Liver (tissue), 9 donors: ENCODE measurements around the gene MAP7D3. TPM values are rescaled to one million over a fixed set of nuclear protein-coding genes. Genes with fewer than 3 reads are reported as not detected.

Experiments used
- DNase-seq: peaks from one replicate; pipeline ENCODE4 v3.0.0-alpha.2; 2017; ENCODE audit warnings: low spot score
- H3K27ac ChIP-seq, 2 donors: one replicate each; pipeline ENCODE4 v1.7.0; 2013; ENCODE audit warnings: inconsistent platforms in 2 of 2, low read length in 2 of 2, control low read depth in 1 of 2, low read depth in 1 of 2, mild to moderate bottlenecking in 1 of 2
- H3K27me3 ChIP-seq, 4 donors: one replicate each; pipeline versions ENCODE4 v1.6.1 to v1.7.0; 2013; ENCODE audit warnings: low read length in 3 of 4, inconsistent platforms in 1 of 4, mild to moderate bottlenecking in 1 of 4, moderate library complexity in 1 of 4; ENCODE audit not compliant: control insufficient read depth in 4 of 4, insufficient read depth in 4 of 4
- H3K36me3 ChIP-seq, 4 donors: one replicate each; pipeline versions ENCODE4 v1.6.1 to v1.7.0; 2013; ENCODE audit warnings: low read length in 3 of 4, mild to moderate bottlenecking in 3 of 4, low read depth in 1 of 4, moderate library complexity in 1 of 4; ENCODE audit not compliant: control insufficient read depth in 4 of 4, insufficient read depth in 3 of 4
- H3K4me1 ChIP-seq, 4 donors: one replicate each; pipeline versions ENCODE4 v1.6.1 to v1.7.0; 2013; ENCODE audit warnings: low read length in 3 of 4, mild to moderate bottlenecking in 3 of 4, moderate library complexity in 1 of 4; ENCODE audit not compliant: control insufficient read depth in 4 of 4, insufficient read depth in 4 of 4
- H3K4me3 ChIP-seq, 3 donors: one replicate each; pipeline versions ENCODE4 v1.6.1 to v1.7.0; 2013; ENCODE audit warnings: low read length in 3 of 3, control low read depth in 1 of 3, low read depth in 1 of 3, mild to moderate bottlenecking in 1 of 3
- H3K9ac ChIP-seq, 2 donors: one replicate each; pipeline ENCODE4 v1.7.0; 2013; ENCODE audit warnings: low read length in 2 of 2, mild to moderate bottlenecking in 2 of 2, moderate library complexity in 2 of 2, control low read depth in 1 of 2, low read depth in 1 of 2
- H3K9me3 ChIP-seq, 4 donors: one replicate each; pipeline versions ENCODE4 v1.6.1 to v1.7.0; 2013; ENCODE audit warnings: low read length in 3 of 4; ENCODE audit not compliant: control insufficient read depth in 4 of 4
- ATF3 ChIP-seq: IDR thresholded peaks from 2 replicates; pipeline ENCODE4 v1.6.1; 2016; ENCODE audit warnings: antibody characterized with exemption
- CTCF ChIP-seq: fragments of 150-350 bp; IDR thresholded peaks from 2 replicates; pipeline ENCODE4 v1.5.1; 2017; ENCODE audit warnings: improper control_type of control experiment, low read depth, low read length; ENCODE audit not compliant: missing input control
- EGR1 ChIP-seq, 2 donors: IDR thresholded peaks; 2 replicates each; pipeline ENCODE4 v1.6.1; 2016 to 2018; ENCODE audit warnings: antibody characterized with exemption in 2 of 2, low read depth in 2 of 2
- FOXA1 ChIP-seq: IDR thresholded peaks from 2 replicates; pipeline ENCODE4 v1.6.1; 2016; ENCODE audit warnings: antibody characterized with exemption
- FOXA2 ChIP-seq: IDR thresholded peaks from 2 replicates; pipeline ENCODE4 v1.6.1; 2016; ENCODE audit warnings: antibody characterized with exemption
- GABPA ChIP-seq, 2 donors: IDR thresholded peaks in 1 of 2; conservative IDR thresholded peaks in 1 of 2; 2 replicates each; pipeline ENCODE4 v1.6.1; 2016; ENCODE audit warnings: antibody characterized with exemption in 2 of 2, mild to moderate bottlenecking in 1 of 2, moderate library complexity in 1 of 2
- HNF4A ChIP-seq, 2 donors: conservative IDR thresholded peaks; 2 replicates each; pipeline ENCODE4 v1.6.1; 2016; ENCODE audit warnings: antibody characterized with exemption in 2 of 2, mild to moderate bottlenecking in 2 of 2
- HNF4G ChIP-seq: IDR thresholded peaks from 2 replicates; pipeline ENCODE4 v1.6.1; 2016; ENCODE audit warnings: antibody characterized with exemption
- MAX ChIP-seq: IDR thresholded peaks from 2 replicates; pipeline ENCODE4 v1.6.1; 2016; ENCODE audit warnings: antibody characterized with exemption
- NR2F2 ChIP-seq: IDR thresholded peaks from 2 replicates; pipeline ENCODE4 v1.6.1; 2016; ENCODE audit warnings: antibody characterized with exemption
- RAD21 ChIP-seq, 2 donors: IDR thresholded peaks; 2 replicates each; pipeline ENCODE4 v1.6.1; 2016; ENCODE audit warnings: antibody characterized with exemption in 2 of 2, mild to moderate bottlenecking in 2 of 2
- REST ChIP-seq: IDR thresholded peaks from 2 replicates; pipeline ENCODE4 v1.6.1; 2016; ENCODE audit warnings: antibody characterized with exemption, mild to moderate bottlenecking
- RXRA ChIP-seq, 2 donors: IDR thresholded peaks; 2 replicates each; pipeline ENCODE4 v1.6.1; 2017 to 2018; ENCODE audit warnings: antibody characterized with exemption in 2 of 2, mild to moderate bottlenecking in 1 of 2
- SP1 ChIP-seq: IDR thresholded peaks from 2 replicates; pipeline ENCODE4 v1.6.1; 2018; ENCODE audit warnings: antibody characterized with exemption, mild to moderate bottlenecking
- TAF1 ChIP-seq: conservative IDR thresholded peaks from 2 replicates; pipeline ENCODE4 v1.6.1; 2016; ENCODE audit warnings: antibody characterized with exemption, mild to moderate bottlenecking
- YY1 ChIP-seq: IDR thresholded peaks from 2 replicates; pipeline ENCODE4 v1.6.1; 2016; ENCODE audit warnings: antibody characterized with exemption, mild to moderate bottlenecking
- ZBTB33 ChIP-seq: IDR thresholded peaks from 2 replicates; pipeline ENCODE4 v1.6.1; 2016; ENCODE audit warnings: antibody characterized with exemption
- WGBS: extraction: QIAGEN DNeasy Blood & Tissue Kit; methylation state at CpG from one replicate; pipeline ENCODE4 v1.1.7; 2013; 5-methylcytosine and 5-hydroxymethylcytosine counted together
- polyA plus RNA-seq, 2 donors: library from polyadenylated mRNA; stranded (reverse) in 1 of 2; unstranded in 1 of 2; fragments of 200-250 nt in 1 of 2; fragments of >200 nt in 1 of 2; fragmentation: Nextera tagmentation in 1 of 2; extraction: Ambion mirVana in 1 of 2; gene quantifications; one replicate each; pipeline versions ENCODE4 v1.2.1 to v1.2.3, GENCODE V29; 2013 to 2015
- total RNA-seq, 2 donors: library from RNA; depleted of rRNA; stranded (reverse); fragments of >200 nt; gene quantifications; one replicate each; pipeline ENCODE4 v1.2.3, GENCODE V29; 2014
- donor health status: healthy.
- donor health status: healthy.
- donor health status: healthy.
- donor health status: healthy.
- donor health status: healthy.

Gene MAP7D3
- total and polyA plus RNA-seq, 4 donors: 1.6 to 4.4 (median 3.1) TPM

- Histone ChIP-seq H3K27ac (no peak overlapping the region), H3K27me3 (no peaks in the 10 kb centered on the region), H3K9ac (no peak overlapping the region), H3K36me3 (no peaks in the 10 kb centered on the region), H3K4me3 (no peak overlapping the region), H3K4me1 (no peaks in the 10 kb centered on the region), H3K9me3 (no peaks in the 10 kb centered on the region)
- no peak for DNase-seq
- 92% methylated on average over 8 of the region's 8 CpGs for WGBS
- no peak for TF ChIP-seq ZBTB33
- no peak for TF ChIP-seq FOXA1
- TF ChIP-seq YY1: no peak
- TF ChIP-seq ATF3: no peak
- no peak for TF ChIP-seq HNF4A (conservative IDR thresholded peaks at IDR 0.05)
- no peak for TF ChIP-seq SP1
- no peak for TF ChIP-seq CTCF
- TF ChIP-seq GABPA (IDR thresholded peaks at IDR 0.05 in 1 of 2, conservative IDR thresholded peaks at IDR 0.05 in 1 of 2): no peak
- TF ChIP-seq RAD21 (IDR thresholded peaks at IDR 0.05): no peak
- no peak for TF ChIP-seq REST
- TF ChIP-seq HNF4G: no peak
- no peak for TF ChIP-seq RXRA (IDR thresholded peaks at IDR 0.05)
These were observed 44.2 kb upstream of the MAP7D3 start for GRCh38 chrX:136295380-136295779.

GRCh38 chrX:136292656-136293055 is 41.5 kb upstream of the MAP7D3 start:
- no peaks in the 10 kb centered on the region for H3K36me3 ChIP-seq
- WGBS: 77% methylated on average over 2 of the region's 2 CpGs
- H3K4me3 ChIP-seq: no peak overlapping the region
- DNase-seq: no peak
- H3K27ac ChIP-seq: no peak overlapping the region
- H3K27me3 ChIP-seq: no peaks in the 10 kb centered on the region
- no peak overlapping the region for H3K9ac ChIP-seq
- H3K4me1 ChIP-seq: no peaks in the 10 kb centered on the region
- TF ChIP-seq NR2F2: no peak
- TF ChIP-seq FOXA2: no peak
- no peak for TF ChIP-seq ATF3
- no peak for TF ChIP-seq HNF4G
- no peak for TF ChIP-seq GABPA (IDR thresholded peaks at IDR 0.05 in 1 of 2, conservative IDR thresholded peaks at IDR 0.05 in 1 of 2)
- TF ChIP-seq HNF4A (conservative IDR thresholded peaks at IDR 0.05): no peak
- no peak for TF ChIP-seq RXRA (IDR thresholded peaks at IDR 0.05)
- no peak for TF ChIP-seq SP1
- no peak for TF ChIP-seq FOXA1
- TF ChIP-seq TAF1: no peak
- no peak for TF ChIP-seq ZBTB33
- no peak for TF ChIP-seq YY1
- no peak for TF ChIP-seq MAX
- no peak for TF ChIP-seq RAD21 (IDR thresholded peaks at IDR 0.05)
- no peak for TF ChIP-seq EGR1 (IDR thresholded peaks at IDR 0.05; ENCODE audit: low read depth in 2 of 2)
- no peak for TF ChIP-seq REST
- no peaks in the 10 kb centered on the region for H3K9me3 ChIP-seq
